T-helper 2 cell (primary cell): ENCODE measurements around the gene ARHGAP9.
"Not testable (repeated sequence)": the region's sequence is repeated elsewhere in the genome, so short reads cannot be mapped to it uniquely, and the experiment has no call there.

Source experiments
- DNase-seq, 5 experiments: peaks; one replicate each; pipeline versions ENCODE4 v3.0.0 to v3.0.0-alpha.2; 2012 to 2022

Gene ARHGAP9

GRCh38 chr12:57517187-57517586, 37.5 kb upstream of the ARHGAP9 start:
- no peak for DNase-seq

- DNase-seq = no peak
Measured at GRCh38 chr12:57516617-57517153, 37.0 kb upstream of the ARHGAP9 start.

- DNase-seq = no peak
Measured at GRCh38 chr12:57515934-57516541, 36.4 kb upstream of the ARHGAP9 start.

- DNase-seq = no peak
Measured at GRCh38 chr12:57515408-57515933, 35.8 kb upstream of the ARHGAP9 start.

- no peak for DNase-seq
Measured at GRCh38 chr12:57514720-57515407, 35.2 kb upstream of the ARHGAP9 start.

GRCh38 chr12:57514246-57514645, 34.6 kb upstream of the ARHGAP9 start:
- DNase-seq = not testable (repeated sequence)

- DNase-seq = not testable (repeated sequence)
Measured at GRCh38 chr12:57513677-57514076, 34.0 kb upstream of the ARHGAP9 start.

- no peak for DNase-seq
Measured at GRCh38 chr12:57513266-57513665, 33.6 kb upstream of the ARHGAP9 start.

- no peak for DNase-seq
Measured at GRCh38 chr12:57512665-57513064, 33.0 kb upstream of the ARHGAP9 start.

GRCh38 chr12:57511588-57512325, 32.1 kb upstream of the ARHGAP9 start:
- DNase-seq = no peak

- DNase-seq = no peak
Measured at GRCh38 chr12:57511161-57511560, 31.5 kb upstream of the ARHGAP9 start.

- not testable (repeated sequence) for DNase-seq
Measured at GRCh38 chr12:57507796-57508195, 28.1 kb upstream of the ARHGAP9 start.

- DNase-seq = not testable (repeated sequence)
Measured at GRCh38 chr12:57506541-57506940, 26.9 kb upstream of the ARHGAP9 start.

GRCh38 chr12:57502311-57502969, 22.8 kb upstream of the ARHGAP9 start:
- not testable (repeated sequence) for DNase-seq

- no peak for DNase-seq
Measured at GRCh38 chr12:57500213-57500612, 20.5 kb upstream of the ARHGAP9 start.

GRCh38 chr12:57498571-57498970, 18.9 kb upstream of the ARHGAP9 start:
- no peak for DNase-seq

- DNase-seq = no peak
Measured at GRCh38 chr12:57498132-57498502, 18.5 kb upstream of the ARHGAP9 start.

- no peak for DNase-seq
Measured at GRCh38 chr12:57497223-57498131, 17.8 kb upstream of the ARHGAP9 start.

GRCh38 chr12:57496822-57497221, 17.2 kb upstream of the ARHGAP9 start:
- no peak for DNase-seq

- not testable (repeated sequence) for DNase-seq
Measured at GRCh38 chr12:57495051-57495701, 15.5 kb upstream of the ARHGAP9 start.
